ENCODE measurements around the gene TULP4.

- no peak for TF ChIP-seq CTCF (IDR thresholded peaks at IDR 0.05)
- no peak for TF ChIP-seq NR3C1 (CRISPR knock-in tag; conservative IDR thresholded peaks at IDR 0.05; ENCODE audit: low read depth)
- TF ChIP-seq PREB (CRISPR knock-in tag; IDR thresholded peaks at IDR 0.05; ENCODE audit: borderline replicate concordance): no peak
- TF ChIP-seq E2F4 (CRISPR knock-in tag; IDR thresholded peaks at IDR 0.05; ENCODE audit: borderline replicate concordance, low read depth): no peak
- TF ChIP-seq GABPB1 (CRISPR knock-in tag; IDR thresholded peaks at IDR 0.05): no peak
- no peak for TF ChIP-seq USF2 (CRISPR knock-in tag; IDR thresholded peaks at IDR 0.05)
- TF ChIP-seq CREM (CRISPR knock-in tag; IDR thresholded peaks at IDR 0.05): no peak
These were observed 79.0 kb downstream of the TULP4 start for GRCh38 chr6:158391276-158391675.
